Fibroblast of mammary gland (primary cell): ENCODE results near the gene DARS1.

Experiments used
- DNase-seq: peaks from one replicate; pipeline ENCODE4 v3.0.0-alpha.2; 2010; ENCODE audit warnings: low read depth
- H3K4me3 ChIP-seq: 2 replicates; pipeline ENCODE4 v1.5.1; 2011; ENCODE audit warnings: low read depth, mild to moderate bottlenecking, low read length, moderate library complexity; ENCODE audit not compliant: control insufficient read depth
- TF ChIP-seq, protein P1 (sequence below): conservative IDR thresholded peaks from 2 replicates; pipeline ENCODE4 v1.5.1; 2011; ENCODE audit warnings: low read depth, low read length, inconsistent platforms; ENCODE audit not compliant: control insufficient read depth, insufficient read depth

Gene DARS1

DNA sequence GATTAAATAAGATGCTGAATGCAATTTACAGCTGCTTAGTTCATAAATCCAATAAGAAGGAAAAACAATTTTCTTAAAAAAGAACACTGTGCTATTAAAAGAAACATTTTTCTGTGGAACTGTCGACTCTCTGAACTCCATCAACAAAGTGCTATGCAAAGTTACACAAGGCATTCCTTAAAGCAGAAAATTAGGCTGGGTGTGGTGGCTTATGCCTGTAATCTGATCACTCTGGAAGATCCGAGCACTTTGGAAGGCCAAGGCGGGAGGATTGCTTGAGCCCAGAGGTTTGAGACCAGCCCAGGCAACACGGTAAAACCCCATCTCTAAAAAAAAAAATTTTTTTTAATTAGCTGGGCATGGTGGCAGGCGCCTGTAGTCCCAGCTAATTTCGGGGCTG lies 122.2 kb downstream of the DARS1 start:
- no peak for DNase-seq
- TF ChIP-seq, protein P1, sequence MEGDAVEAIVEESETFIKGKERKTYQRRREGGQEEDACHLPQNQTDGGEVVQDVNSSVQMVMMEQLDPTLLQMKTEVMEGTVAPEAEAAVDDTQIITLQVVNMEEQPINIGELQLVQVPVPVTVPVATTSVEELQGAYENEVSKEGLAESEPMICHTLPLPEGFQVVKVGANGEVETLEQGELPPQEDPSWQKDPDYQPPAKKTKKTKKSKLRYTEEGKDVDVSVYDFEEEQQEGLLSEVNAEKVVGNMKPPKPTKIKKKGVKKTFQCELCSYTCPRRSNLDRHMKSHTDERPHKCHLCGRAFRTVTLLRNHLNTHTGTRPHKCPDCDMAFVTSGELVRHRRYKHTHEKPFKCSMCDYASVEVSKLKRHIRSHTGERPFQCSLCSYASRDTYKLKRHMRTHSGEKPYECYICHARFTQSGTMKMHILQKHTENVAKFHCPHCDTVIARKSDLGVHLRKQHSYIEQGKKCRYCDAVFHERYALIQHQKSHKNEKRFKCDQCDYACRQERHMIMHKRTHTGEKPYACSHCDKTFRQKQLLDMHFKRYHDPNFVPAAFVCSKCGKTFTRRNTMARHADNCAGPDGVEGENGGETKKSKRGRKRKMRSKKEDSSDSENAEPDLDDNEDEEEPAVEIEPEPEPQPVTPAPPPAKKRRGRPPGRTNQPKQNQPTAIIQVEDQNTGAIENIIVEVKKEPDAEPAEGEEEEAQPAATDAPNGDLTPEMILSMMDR, result no peak
- H3K4me3 ChIP-seq, result no peak overlapping the region

DNA sequence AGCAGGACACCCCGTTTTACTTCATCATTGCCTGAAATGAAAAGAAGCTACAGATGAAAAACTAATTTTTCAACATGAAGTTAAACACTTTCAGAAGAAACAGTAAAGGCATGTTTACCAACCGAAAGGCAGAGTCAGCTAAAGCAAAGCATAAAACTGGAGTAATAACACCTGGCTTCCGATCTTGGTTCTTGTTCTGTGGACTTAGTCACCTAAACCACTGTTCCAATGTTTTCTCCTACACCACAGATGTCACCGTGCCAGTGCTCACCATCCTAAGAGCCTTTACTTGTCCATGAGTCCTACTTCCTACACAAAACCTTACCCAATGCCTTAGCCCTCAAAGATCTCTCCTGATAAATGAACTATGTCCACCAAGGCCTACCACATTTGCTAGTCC lies 122.7 kb downstream of the DARS1 start:
- TF ChIP-seq, protein P1, result no peak
- no peak for DNase-seq
- no peak overlapping the region for H3K4me3 ChIP-seq
